ENCODE results near the gene FBXW7. TPM values are rescaled to one million over a fixed set of nuclear protein-coding genes. Genes with fewer than 3 reads are reported as not detected.

Gene FBXW7
- total RNA-seq, 1 experiment from 2014 or later = 27.1 TPM

DNA sequence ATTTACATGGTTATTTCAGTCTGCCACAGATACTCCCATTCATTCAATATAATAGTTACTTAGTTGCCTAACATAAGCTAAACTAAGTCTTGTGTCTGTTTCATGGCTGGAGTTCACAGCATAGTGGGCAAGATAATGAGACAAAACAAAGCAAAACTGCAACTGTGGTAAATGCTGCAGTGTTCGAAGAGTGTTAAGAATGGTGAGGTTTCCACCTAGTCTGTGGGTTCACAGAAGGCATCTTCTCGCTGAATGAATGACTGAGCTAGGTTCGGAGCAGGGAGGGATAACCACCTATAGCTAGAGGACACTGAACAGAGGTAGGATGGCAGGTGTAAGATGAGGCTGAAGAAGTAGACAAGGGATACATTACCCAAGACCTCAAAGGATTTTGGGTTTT lies 171.0 kb downstream of the FBXW7 start:
- H3K23me2 ChIP-seq (ENCODE audit: insufficient read length, low read depth, low read length, poor library complexity, severe bottlenecking) = no peaks in the 10 kb centered on the region
- H3K9me3 ChIP-seq (ENCODE audit: control insufficient read depth, low read depth, low read length) = no peaks in the 10 kb centered on the region
- H3K79me1 ChIP-seq (ENCODE audit: insufficient read depth, low read depth, low read length, poor library complexity, severe bottlenecking) = no peaks in the 10 kb centered on the region
- no peak overlapping the region for H3K4ac ChIP-seq (ENCODE audit: low read depth, low read length)
- no peak overlapping the region for H3K4me2 ChIP-seq (ENCODE audit: insufficient read depth, insufficient read length, low read length)
- peak overlapping the region; percentile 62 for H2BK12ac ChIP-seq (ENCODE audit: insufficient read length, low read depth, low read length)
- no peak overlapping the region for H3K23ac ChIP-seq (ENCODE audit: insufficient read length, low read depth, low read length)
- TF ChIP-seq, protein P1, sequence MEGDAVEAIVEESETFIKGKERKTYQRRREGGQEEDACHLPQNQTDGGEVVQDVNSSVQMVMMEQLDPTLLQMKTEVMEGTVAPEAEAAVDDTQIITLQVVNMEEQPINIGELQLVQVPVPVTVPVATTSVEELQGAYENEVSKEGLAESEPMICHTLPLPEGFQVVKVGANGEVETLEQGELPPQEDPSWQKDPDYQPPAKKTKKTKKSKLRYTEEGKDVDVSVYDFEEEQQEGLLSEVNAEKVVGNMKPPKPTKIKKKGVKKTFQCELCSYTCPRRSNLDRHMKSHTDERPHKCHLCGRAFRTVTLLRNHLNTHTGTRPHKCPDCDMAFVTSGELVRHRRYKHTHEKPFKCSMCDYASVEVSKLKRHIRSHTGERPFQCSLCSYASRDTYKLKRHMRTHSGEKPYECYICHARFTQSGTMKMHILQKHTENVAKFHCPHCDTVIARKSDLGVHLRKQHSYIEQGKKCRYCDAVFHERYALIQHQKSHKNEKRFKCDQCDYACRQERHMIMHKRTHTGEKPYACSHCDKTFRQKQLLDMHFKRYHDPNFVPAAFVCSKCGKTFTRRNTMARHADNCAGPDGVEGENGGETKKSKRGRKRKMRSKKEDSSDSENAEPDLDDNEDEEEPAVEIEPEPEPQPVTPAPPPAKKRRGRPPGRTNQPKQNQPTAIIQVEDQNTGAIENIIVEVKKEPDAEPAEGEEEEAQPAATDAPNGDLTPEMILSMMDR (conservative IDR thresholded peaks at IDR 0.05) = no peak
- H3T11ph ChIP-seq (ENCODE audit: low read length) = no peak overlapping the region
- H3K18ac ChIP-seq (ENCODE audit: insufficient read length, low read depth, low read length) = no peak overlapping the region
- H2BK15ac ChIP-seq (ENCODE audit: low read depth, low read length) = no peak overlapping the region
- H2BK120ac ChIP-seq (ENCODE audit: low read depth, low read length, poor library complexity, severe bottlenecking) = no peak overlapping the region
- no peak overlapping the region for H3K4me3 Mint-ChIP-seq
- H3K56ac ChIP-seq (ENCODE audit: insufficient read length, low read depth, low read length) = no peak overlapping the region
- DNase-seq = no peak
- H2AK5ac ChIP-seq (ENCODE audit: insufficient read length, low read length) = no peak overlapping the region
- H3K79me2 ChIP-seq (ENCODE audit: insufficient read depth, low read length) = no peaks in the 10 kb centered on the region
- no peak overlapping the region for H3K14ac ChIP-seq (ENCODE audit: insufficient read depth, low read length)
- H3K27me3 ChIP-seq (ENCODE audit: insufficient read depth, low read length) = no peaks in the 10 kb centered on the region
- no peak overlapping the region for H2BK5ac ChIP-seq (ENCODE audit: insufficient read length, low read length)
- no peak overlapping the region for H2BK20ac ChIP-seq (ENCODE audit: low read depth, low read length, poor library complexity, severe bottlenecking)
- no peak overlapping the region for H3K27ac ChIP-seq (ENCODE audit: insufficient read length, low read depth, low read length)
- no peak overlapping the region for H4K8ac ChIP-seq (replicated peaks; ENCODE audit: insufficient read length, low read depth, low read length)
- H2AFZ ChIP-seq (ENCODE audit: low read length) = no peak overlapping the region
- H3K4me1 Mint-ChIP-seq = 0 out of 4 replicates have a peak, but pooled peaks cover 0 to 2% of the 10 kb centered on the region in 2 experiments
- H4K5ac ChIP-seq (ENCODE audit: insufficient read length, low read depth, low read length) = no peak overlapping the region
- no CpG with 5 or more reads among the region's 3 CpGs for WGBS (ENCODE audit: extremely low coverage, insufficient read length, low lambda C conversion rate)
- peaks cover 3 to 5% (median 3%) of the 10 kb centered on the region in 3 experiments; a peak in 4 of 7 replicates for H3K36me3 Mint-ChIP-seq (ENCODE audit: insufficient read depth in 1 of 3, low read depth in 3 of 3)
- no peaks in the 10 kb centered on the region for H3K4me1 ChIP-seq (ENCODE audit: insufficient read depth, low read length)
- H4K20me1 ChIP-seq (ENCODE audit: control insufficient read depth, insufficient read depth, insufficient read length) = no peaks in the 10 kb centered on the region
- peaks cover 3 to 4% of the 10 kb centered on the region in 2 experiments; a peak in 3 of 5 replicates for H3K9me3 Mint-ChIP-seq
- H3K27ac Mint-ChIP-seq = no peak overlapping the region
- no peak overlapping the region for H3K9ac ChIP-seq (ENCODE audit: extremely low read depth, insufficient read length, low read length)
- no peaks in the 10 kb centered on the region for H3K27me3 Mint-ChIP-seq (ENCODE audit: low read depth)
- no peak overlapping the region for H4K91ac ChIP-seq (ENCODE audit: insufficient read length, low read depth, low read length)
